AG04450 (cell line): ENCODE results near the gene PDLIM4. TPM values are rescaled to one million over a fixed set of nuclear protein-coding genes. Genes with fewer than 3 reads are reported as not detected.

Experiments
- CTCF ChIA-PET: fragments of 300-600, 350-600 bp; formaldehyde crosslinking; extraction: SDS; loops from one replicate; lab custom pipeline; 2022; ENCODE audit warnings: antibody characterized with exemption, inconsistent platforms; lab: Charles Lee
- POLR2A ChIA-PET: fragments of 350-600 bp; formaldehyde crosslinking; extraction: SDS; loops from one replicate; lab custom pipeline; 2021; ENCODE audit warnings: antibody characterized with exemption, inconsistent platforms; lab: Yijun Ruan, JAX
- DNase-seq: peaks from one replicate; pipeline ENCODE4 v3.0.0-alpha.2; 2011; ENCODE audit warnings: low read depth, low spot score
- H3K27ac ChIP-seq: one replicate; pipeline ENCODE4 v1.5.1; 2012; ENCODE audit warnings: low read depth, low read length, control low read depth
- H3K27me3 ChIP-seq: one replicate; pipeline ENCODE4 v1.6.0; 2012; ENCODE audit warnings: low read length; ENCODE audit not compliant: control insufficient read depth, insufficient read depth
- H3K4me3 ChIP-seq: 2 replicates; pipeline ENCODE4 v1.5.1; 2011; ENCODE audit warnings: mild to moderate bottlenecking, low read depth, low read length, control low read depth
- H3K9me3 ChIP-seq: 2 replicates; pipeline ENCODE4 v1.5.1; 2012; ENCODE audit warnings: low read length; ENCODE audit not compliant: control insufficient read depth, insufficient read depth
- CTCF ChIP-seq: IDR thresholded peaks from 2 replicates; pipeline ENCODE4 v1.5.1; 2011; ENCODE audit warnings: low read depth, low read length, control low read depth, inconsistent platforms
- polyA plus RNA-seq: library from polyadenylated mRNA; depleted of rRNA; stranded (reverse); fragments of >200 nt; gene quantifications from 2 replicates; pipeline ENCODE4 v1.2.3, GENCODE V29; 2011

Gene PDLIM4
- polyA plus RNA-seq, 1 experiment, result 43.4 TPM

GRCh38 chr5:132233811-132234683 lies 23.4 kb upstream of the PDLIM4 start:
- no peak overlapping the region for H3K4me3 ChIP-seq
- no peaks in the 10 kb centered on the region for H3K9me3 ChIP-seq
- H3K27me3 ChIP-seq, result peaks cover 3% of the 10 kb centered on the region
- no peak for DNase-seq
- H3K27ac ChIP-seq, result no peak overlapping the region
- no peak for TF ChIP-seq CTCF
- ChIA-PET POLR2A (no interaction called here), CTCF (no interaction called here)

GRCh38 chr5:132234684-132235062 lies 22.8 kb upstream of the PDLIM4 start:
- no peak for TF ChIP-seq CTCF
- Histone ChIP-seq H3K27me3 (peaks cover 3% of the 10 kb centered on the region), H3K27ac (no peak overlapping the region), H3K9me3 (no peaks in the 10 kb centered on the region), H3K4me3 (no peak overlapping the region)
- no peak for DNase-seq
- ChIA-PET POLR2A (no interaction called here), CTCF (interaction anchor here (0.8 kb wide), 1 partner anchor 13 kb away, joined by 3 read pairs; no protein-coding TSS in a partner anchor)

- DNase-seq, result no peak
- no peak overlapping the region for H3K4me3 ChIP-seq
- CTCF ChIA-PET, result interaction anchor here (0.6 to 1.0 kb wide), 3 partner anchors 13 to 550 kb away, joined by 3 to 6 read pairs (median 5); no protein-coding TSS in a partner anchor
- H3K9me3 ChIP-seq, result no peaks in the 10 kb centered on the region
- TF ChIP-seq CTCF, result no peak
- POLR2A ChIA-PET, result interaction anchor here (1.0 kb wide), 1 partner anchor 59 kb away, joined by 3 read pairs; the partner anchor contains the start of gene SLC22A4
- H3K27ac ChIP-seq, result no peak overlapping the region
- peaks cover 3% of the 10 kb centered on the region for H3K27me3 ChIP-seq
Measured at GRCh38 chr5:132235340-132235739, 22.2 kb upstream of the PDLIM4 start.

- POLR2A ChIA-PET, result interaction anchor here (1.2 kb wide), 1 partner anchor 57 kb away, joined by 3 read pairs; the partner anchor contains the start of gene SLC22A4
- Histone ChIP-seq H3K9me3 (no peaks in the 10 kb centered on the region), H3K4me3 (no peak overlapping the region), H3K27ac (no peak overlapping the region), H3K27me3 (peaks cover 3% of the 10 kb centered on the region)
- no peak for DNase-seq
- TF ChIP-seq CTCF, result peak; percentile 30
- CTCF ChIA-PET, result interaction anchor here (0.6 to 5.4 kb wide), 22 partner anchors 12 to 793 kb away, joined by 3 to 112 read pairs (median 10); partner anchors contain the start of genes P4HA2, PDLIM4 and SLC22A4
Measured at GRCh38 chr5:132237141-132237540, 20.4 kb upstream of the PDLIM4 start.

- no peak overlapping the region for H3K4me3 ChIP-seq
- H3K27me3 ChIP-seq, result no peaks in the 10 kb centered on the region
- CTCF ChIA-PET, result interaction anchor here (0.5 to 5.4 kb wide), 40 partner anchors 12 to 983 kb away, joined by 3 to 112 read pairs (median 5); partner anchors contain the start of genes P4HA2, PDLIM4, SLC22A4 and SLC22A5
- TF ChIP-seq CTCF, result no peak
- H3K27ac ChIP-seq, result no peak overlapping the region
- no peaks in the 10 kb centered on the region for H3K9me3 ChIP-seq
- POLR2A ChIA-PET, result interaction anchor here (1.2 kb wide), 2 partner anchors 21 to 57 kb away, joined by 3 to 5 read pairs; partner anchors contain the start of gene SLC22A4
- no peak for DNase-seq
Measured at GRCh38 chr5:132237670-132238069, 19.8 kb upstream of the PDLIM4 start.
